Activated B cell treated with CpG ODN at 0.5 μM for 24 hours (primary cell): Measurements from ENCODE around the gene IL16. TPM values are rescaled to one million over a fixed set of nuclear protein-coding genes. Genes with fewer than 3 reads are reported as not detected.

ENCODE experiments used
- ATAC-seq: fragments of 200-7000 bp; cut with Tn5 transposase; one replicate; pipeline ENCODE4 v1.10.0; 2021; ENCODE audit warnings: low read depth, mild to moderate bottlenecking, moderate library complexity
- CTCF ChIA-PET: fragments of 350-600 bp; sonication (Branson Sonifier 250); formaldehyde crosslinking; loops from one replicate; lab custom pipeline; 2021; ENCODE audit warnings: antibody characterized with exemption; lab: Charles Lee
- POLR2A ChIA-PET: fragments of 350-600 bp; sonication (Branson Sonifier 250); formaldehyde crosslinking; loops from one replicate; lab custom pipeline; 2021; ENCODE audit warnings: antibody characterized with exemption; lab: Charles Lee
- DNase-seq: peaks from one replicate; pipeline ENCODE4 v3.0.0; 2022
- H3K27ac Mint-ChIP-seq: one replicate; pipeline ENCODE4 v1.8.0; 2020; ENCODE audit warnings: mixed read lengths
- H3K27me3 Mint-ChIP-seq: one replicate; pipeline ENCODE4 v1.8.0; 2021; ENCODE audit warnings: mixed read lengths
- H3K36me3 Mint-ChIP-seq: one replicate; pipeline ENCODE4 v1.8.0; 2021; ENCODE audit warnings: low read depth, mixed read lengths
- H3K4me1 Mint-ChIP-seq: one replicate; pipeline ENCODE4 v1.8.0; 2021; ENCODE audit warnings: mixed read lengths
- H3K4me3 Mint-ChIP-seq: one replicate; pipeline ENCODE4 v1.8.0; 2020; ENCODE audit warnings: mild to moderate bottlenecking, mixed read lengths
- H3K9me3 Mint-ChIP-seq: one replicate; pipeline ENCODE4 v1.8.0; 2020; ENCODE audit warnings: mixed read lengths
- intact Hi-C: fragments of 100-400 bp; cut with micrococcal nuclease; formaldehyde crosslinking; loops from one replicate; pipeline ENCODE4 v1.15.1; 2024
- total RNA-seq: library from RNA; stranded (reverse); gene quantifications from 2 replicates; pipeline ENCODE4 v1.2.3, GENCODE V29; 2022
- TF ChIP-seq, protein P1 (sequence below): fragments of 200-600 bp; IDR thresholded peaks from one replicate; pipeline ENCODE4 v1.8.0; 2022; ENCODE audit warnings: antibody characterized with exemption, mild to moderate bottlenecking

The IL16 gene
- total RNA-seq, 1 donor from 2014 or later = 206 TPM

DNA sequence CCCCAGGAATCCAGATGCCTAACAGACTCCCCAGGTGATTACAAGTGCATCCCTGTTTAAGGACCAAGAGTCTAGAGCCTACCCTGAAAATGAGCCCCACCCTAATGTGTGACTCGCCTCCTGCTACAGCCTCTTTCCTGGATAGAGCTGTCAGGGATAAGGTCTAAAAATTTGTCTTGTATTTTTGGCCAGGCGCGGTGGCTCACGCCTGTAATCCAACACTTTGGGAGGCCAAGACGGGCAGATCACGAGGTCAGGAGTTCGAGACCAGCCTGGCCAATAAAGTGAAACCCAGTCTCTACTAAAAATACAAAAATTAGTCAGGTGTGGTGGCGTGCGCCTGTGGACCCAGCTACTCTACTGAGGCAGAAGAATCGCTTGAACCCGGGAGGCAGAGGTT lies 166.1 kb downstream of the IL16 start:
- TF ChIP-seq, protein P1, sequence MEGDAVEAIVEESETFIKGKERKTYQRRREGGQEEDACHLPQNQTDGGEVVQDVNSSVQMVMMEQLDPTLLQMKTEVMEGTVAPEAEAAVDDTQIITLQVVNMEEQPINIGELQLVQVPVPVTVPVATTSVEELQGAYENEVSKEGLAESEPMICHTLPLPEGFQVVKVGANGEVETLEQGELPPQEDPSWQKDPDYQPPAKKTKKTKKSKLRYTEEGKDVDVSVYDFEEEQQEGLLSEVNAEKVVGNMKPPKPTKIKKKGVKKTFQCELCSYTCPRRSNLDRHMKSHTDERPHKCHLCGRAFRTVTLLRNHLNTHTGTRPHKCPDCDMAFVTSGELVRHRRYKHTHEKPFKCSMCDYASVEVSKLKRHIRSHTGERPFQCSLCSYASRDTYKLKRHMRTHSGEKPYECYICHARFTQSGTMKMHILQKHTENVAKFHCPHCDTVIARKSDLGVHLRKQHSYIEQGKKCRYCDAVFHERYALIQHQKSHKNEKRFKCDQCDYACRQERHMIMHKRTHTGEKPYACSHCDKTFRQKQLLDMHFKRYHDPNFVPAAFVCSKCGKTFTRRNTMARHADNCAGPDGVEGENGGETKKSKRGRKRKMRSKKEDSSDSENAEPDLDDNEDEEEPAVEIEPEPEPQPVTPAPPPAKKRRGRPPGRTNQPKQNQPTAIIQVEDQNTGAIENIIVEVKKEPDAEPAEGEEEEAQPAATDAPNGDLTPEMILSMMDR = no peak
- H3K36me3 Mint-ChIP-seq = no peaks in the 10 kb centered on the region
- DNase-seq (no peak), ATAC-seq (no peak)
- peaks cover 11% of the 10 kb centered on the region for H3K27me3 Mint-ChIP-seq
- no peaks in the 10 kb centered on the region for H3K9me3 Mint-ChIP-seq
- H3K4me3 Mint-ChIP-seq = no peak overlapping the region
- ChIA-PET POLR2A (no interaction called here), CTCF (no interaction called here)
- intact Hi-C loops = no loop called here
- H3K27ac Mint-ChIP-seq = no peak overlapping the region
- H3K4me1 Mint-ChIP-seq = no peaks in the 10 kb centered on the region

DNA sequence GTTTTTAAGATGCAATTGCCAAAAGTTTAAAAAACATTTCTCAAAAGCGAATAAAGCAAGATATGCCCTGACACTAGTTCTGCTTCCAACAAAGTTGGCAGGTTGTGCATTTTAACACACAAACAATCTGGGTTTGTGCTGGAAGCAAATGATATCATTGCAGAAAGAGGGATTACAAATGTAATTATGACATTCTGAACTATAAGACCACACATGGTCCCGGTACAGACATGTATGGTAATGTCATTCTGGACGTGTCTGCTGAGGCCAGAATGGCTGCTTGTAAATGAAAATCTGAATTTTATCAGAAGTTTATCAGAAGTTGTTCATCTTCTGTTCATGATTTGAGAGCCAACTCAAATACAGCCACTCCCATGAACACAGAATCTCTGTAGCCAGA lies 166.6 kb downstream of the IL16 start:
- TF ChIP-seq, protein P1 = no peak
- Mint-ChIP-seq H3K9me3 (no peaks in the 10 kb centered on the region), H3K27ac (no peak overlapping the region), H3K4me3 (no peak overlapping the region), H3K36me3 (no peaks in the 10 kb centered on the region), H3K4me1 (no peaks in the 10 kb centered on the region), H3K27me3 (peaks cover 9% of the 10 kb centered on the region)
- ChIA-PET CTCF (no interaction called here), POLR2A (no interaction called here)
- no peak for ATAC-seq
- intact Hi-C loops = no loop called here
- no peak for DNase-seq

Other genes starting within 250 kb of the IL16 start
- 21.4 and 23.8 TPM in 2 replicates for gene MESD, start 207.1 kb upstream of the IL16 start, total RNA-seq
- gene TLNRD1, start 196.0 kb upstream of the IL16 start, total RNA-seq = 25.7 TPM in 2 replicates
- gene CFAP161, start 62.6 kb upstream of the IL16 start, total RNA-seq = 0.18 TPM in 1 of 2 replicates, not detected in the other
- 10.5 and 14.3 TPM in 2 replicates for gene STARD5, start 127.3 kb downstream of the IL16 start, total RNA-seq
- gene TMC3, start 177.3 kb downstream of the IL16 start, total RNA-seq = not detected in 2 replicates